ENCODE results near the gene NDUFS4.
"Not testable (repeated sequence)": the region's sequence is repeated elsewhere in the genome, so short reads cannot be mapped to it uniquely, and the experiment has no call there.

The NDUFS4 gene

DNA sequence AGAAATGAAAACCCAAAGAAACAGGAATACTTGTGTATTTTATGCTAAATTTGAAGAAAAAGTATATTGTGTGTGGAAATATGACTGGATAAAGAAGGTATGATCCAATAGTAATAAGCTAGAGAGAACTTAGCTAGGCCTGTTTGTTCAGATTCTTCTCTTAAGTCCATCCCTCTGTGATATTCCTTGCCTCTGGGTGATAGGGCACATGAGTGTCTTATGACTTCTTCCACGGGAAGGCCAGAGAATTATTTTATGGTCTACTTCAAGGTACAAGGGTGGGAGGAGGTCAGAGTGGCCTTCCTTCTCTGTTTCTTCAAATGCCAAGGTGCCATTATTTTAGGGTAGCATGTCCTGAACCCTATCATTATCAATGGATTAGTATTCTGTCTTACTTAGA lies 113.7 kb downstream of the NDUFS4 start:
- no peak for TF ChIP-seq CTCF (IDR thresholded peaks at IDR 0.05; ENCODE audit: insufficient read depth, low read depth, low read length, missing control alignments)
- no peak overlapping the region for H3K4me3 ChIP-seq (ENCODE audit: low read length)
- peak; percentile 12 for DNase-seq (ENCODE audit: low read depth)

GRCh38 chr5:53677632-53678031 lies 117.2 kb downstream of the NDUFS4 start:
- no peak for DNase-seq (ENCODE audit: low read depth)
- TF ChIP-seq CTCF (IDR thresholded peaks at IDR 0.05; ENCODE audit: insufficient read depth, low read depth, low read length, missing control alignments) = no peak
- H3K4me3 ChIP-seq (ENCODE audit: low read length) = no peak overlapping the region

GRCh38 chr5:53678981-53679660 lies 118.7 kb downstream of the NDUFS4 start:
- TF ChIP-seq CTCF (IDR thresholded peaks at IDR 0.05; ENCODE audit: insufficient read depth, low read depth, low read length, missing control alignments) = no peak
- DNase-seq (ENCODE audit: low read depth) = peak; percentile 47
- no peak overlapping the region for H3K4me3 ChIP-seq (ENCODE audit: low read length)

GRCh38 chr5:53681079-53681478 lies 120.6 kb downstream of the NDUFS4 start:
- no peak for TF ChIP-seq CTCF (IDR thresholded peaks at IDR 0.05; ENCODE audit: insufficient read depth, low read depth, low read length, missing control alignments)
- H3K4me3 ChIP-seq (ENCODE audit: low read length) = no peak overlapping the region
- no peak for DNase-seq (ENCODE audit: low read depth)

DNA sequence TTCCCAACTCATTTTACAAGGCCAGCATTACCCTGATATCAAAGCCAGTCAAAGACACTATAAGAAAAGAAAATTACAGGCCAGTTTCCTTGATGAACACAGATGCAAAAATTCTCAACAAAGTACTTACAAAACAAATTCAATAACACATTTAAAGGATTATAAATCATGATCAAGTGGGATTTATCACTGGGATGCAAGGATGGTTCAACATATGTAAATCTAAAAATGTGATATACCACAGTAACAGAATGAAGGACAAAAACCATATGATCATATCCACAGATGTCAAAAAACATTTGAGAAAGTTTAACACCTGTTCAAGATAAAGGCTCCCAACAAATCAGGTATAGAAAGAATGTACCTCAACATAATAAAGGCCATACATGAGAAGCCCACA lies 130.6 kb downstream of the NDUFS4 start:
- no peak overlapping the region for H3K4me3 ChIP-seq (ENCODE audit: low read length)
- no peak for DNase-seq (ENCODE audit: low read depth)
- no peak for TF ChIP-seq CTCF (IDR thresholded peaks at IDR 0.05; ENCODE audit: insufficient read depth, low read depth, low read length, missing control alignments)

- no peak for TF ChIP-seq CTCF (IDR thresholded peaks at IDR 0.05; ENCODE audit: insufficient read depth, low read depth, low read length, missing control alignments)
- H3K4me3 ChIP-seq (ENCODE audit: low read length) = no peak overlapping the region
- no peak for DNase-seq (ENCODE audit: low read depth)
These were observed 134.1 kb downstream of the NDUFS4 start for GRCh38 chr5:53694520-53695022.

- DNase-seq (ENCODE audit: low read depth); H3K4me3 ChIP-seq (ENCODE audit: low read length): not testable (repeated sequence)
These were observed 150.0 kb downstream of the NDUFS4 start for GRCh38 chr5:53710405-53710804.

Data from epithelial cell of esophagus (primary cell).